Tibial nerve (tissue), 4 donors: ENCODE measurements around the gene CMIP. TPM values are rescaled to one million over a fixed set of nuclear protein-coding genes. Genes with fewer than 3 reads are reported as not detected.

ENCODE experiments used
- DNase-seq, 2 donors: peaks; one replicate each; pipeline ENCODE4 v3.0.0-alpha.2; 2019; ENCODE audit warnings: low spot score in 2 of 2
- H3K27ac ChIP-seq, 4 donors: fragments of 200-600 bp; sonication (generic) in 3 of 4; one replicate each; pipeline ENCODE4 v1.5.1; 2017 to 2019; ENCODE audit warnings: mild to moderate bottlenecking in 1 of 4
- H3K27me3 ChIP-seq, 2 donors: fragments of 200-600 bp; sonication (generic) in 1 of 2; one replicate each; pipeline versions ENCODE4 v1.5.1 to v1.6.0; 2017 to 2019
- H3K36me3 ChIP-seq, 3 donors: fragments of 200-600 bp; sonication (generic); one replicate each; pipeline ENCODE4 v1.5.1; 2018 to 2019
- H3K4me1 ChIP-seq, 4 donors: fragments of 200-600 bp; sonication (generic) in 3 of 4; one replicate each; pipeline ENCODE4 v1.5.1; 2017 to 2019
- H3K4me3 ChIP-seq, 4 donors: fragments of 200-600 bp; sonication (generic) in 3 of 4; one replicate each; pipeline ENCODE4 v1.5.1; 2017 to 2019; ENCODE audit warnings: mild to moderate bottlenecking in 1 of 4, moderate library complexity in 1 of 4
- H3K9me3 ChIP-seq, 4 donors: fragments of 200-600 bp; sonication (generic) in 3 of 4; one replicate each; pipeline ENCODE4 v1.5.1; 2017 to 2019
- EP300 ChIP-seq, 2 donors: sonication (generic); formaldehyde crosslinking; IDR thresholded peaks; one replicate each; pipeline ENCODE4 v1.6.1; 2017; ENCODE audit warnings: antibody characterized with exemption in 2 of 2, mild to moderate bottlenecking in 1 of 2
- POLR2A ChIP-seq, 2 donors: fragments of 450-650 bp; IDR thresholded peaks; one replicate each; pipeline ENCODE4 v1.6.1; 2017; ENCODE audit warnings: antibody characterized with exemption in 2 of 2, mild to moderate bottlenecking in 2 of 2, moderate library complexity in 2 of 2
- WGBS, 2 donors: methylation state at CpG; one replicate each; pipeline ENCODE4 v1.1.5; 2018; 5-methylcytosine and 5-hydroxymethylcytosine counted together
- total RNA-seq, 4 donors: library from RNA; depleted of rRNA; stranded (reverse); fragments of >200 nt; gene quantifications; one replicate each; pipeline ENCODE4 v1.1.0, GENCODE V29; 2016
- TF ChIP-seq, protein P1 (sequence below), 5 experiments: fragments of 200-600 bp in 3 of 5; fragments of 450-650 bp in 2 of 5; sonication (generic) in 3 of 5; IDR thresholded peaks; one replicate each; pipeline ENCODE4 v1.5.1; 2016 to 2019; ENCODE audit warnings: antibody characterized with exemption in 5 of 5, mild to moderate bottlenecking in 3 of 5, moderate library complexity in 2 of 5

CMIP gene
- total RNA-seq, 4 donors from 2014 or later: 28.2 to 48.8 (median 31.8) TPM

DNA sequence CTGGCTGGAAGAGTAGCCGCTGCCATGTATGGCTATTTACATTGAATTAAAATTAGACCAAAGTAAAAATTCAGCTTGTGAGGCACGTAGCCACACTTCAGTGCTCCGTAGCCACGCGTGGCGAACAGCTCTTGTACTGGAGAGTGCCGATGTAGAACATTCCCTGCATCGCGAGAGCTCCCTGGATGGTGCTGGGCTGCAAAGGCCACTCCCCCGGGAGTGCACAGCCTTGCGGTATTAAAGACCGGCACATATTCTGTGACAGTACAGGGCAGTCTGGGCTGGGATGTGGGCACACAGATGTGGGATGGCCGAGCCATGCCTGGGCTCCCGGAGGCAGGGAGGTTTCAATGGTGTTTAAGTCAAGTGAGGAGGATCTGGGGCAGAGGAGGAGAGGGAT lies 102.2 kb downstream of the CMIP start:
- no peaks in the 10 kb centered on the region for H3K36me3 ChIP-seq

DNA sequence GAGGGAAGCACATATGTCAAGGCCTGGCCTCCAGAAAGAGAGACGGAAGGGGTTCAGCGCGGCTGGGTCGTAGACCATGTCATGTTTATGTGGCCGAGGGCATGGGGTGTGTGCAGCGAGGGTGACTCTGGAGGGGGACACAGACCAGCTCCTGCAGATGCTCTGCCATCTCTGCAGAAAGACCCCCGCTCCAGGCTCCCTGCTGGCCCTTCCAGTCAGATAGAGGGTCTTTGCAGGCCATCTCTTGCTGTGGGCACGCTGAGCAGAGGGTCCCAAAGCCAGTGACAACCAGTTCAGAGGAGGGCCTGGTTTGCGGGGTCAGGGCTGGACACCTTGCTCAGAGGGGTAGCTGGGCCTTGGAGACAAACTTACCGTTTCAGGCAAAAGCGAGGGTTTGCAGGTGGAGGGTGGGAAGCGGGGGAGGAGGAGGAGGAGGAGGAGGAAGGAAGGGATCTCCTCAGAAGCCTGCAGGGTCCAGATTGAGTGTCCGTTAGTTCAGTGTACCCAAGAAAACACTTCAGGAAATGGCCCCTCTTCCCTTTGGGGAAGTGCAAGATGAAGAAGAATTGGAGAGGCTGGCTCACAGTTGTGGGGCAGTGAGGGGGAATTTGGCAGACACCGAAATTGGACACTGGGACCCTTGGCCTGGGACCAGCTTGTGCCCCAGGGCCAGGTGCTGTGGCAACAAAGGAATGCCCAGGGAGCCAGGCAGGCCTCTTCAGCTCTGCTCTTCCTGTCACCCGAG lies 102.8 kb downstream of the CMIP start:
- Histone ChIP-seq H3K36me3 (no peaks in the 10 kb centered on the region), H3K4me3 (no peak overlapping the region), H3K27me3 (no peaks in the 10 kb centered on the region), H3K27ac (no peak overlapping the region), H3K9me3 (no peaks in the 10 kb centered on the region), H3K4me1 (peaks cover 0 to 28% (median 17%) of the 10 kb centered on the region in 4 donors)
- TF ChIP-seq EP300 (IDR thresholded peaks at IDR 0.05) (no peak), POLR2A (IDR thresholded peaks at IDR 0.05) (no peak)
- TF ChIP-seq, protein P1, sequence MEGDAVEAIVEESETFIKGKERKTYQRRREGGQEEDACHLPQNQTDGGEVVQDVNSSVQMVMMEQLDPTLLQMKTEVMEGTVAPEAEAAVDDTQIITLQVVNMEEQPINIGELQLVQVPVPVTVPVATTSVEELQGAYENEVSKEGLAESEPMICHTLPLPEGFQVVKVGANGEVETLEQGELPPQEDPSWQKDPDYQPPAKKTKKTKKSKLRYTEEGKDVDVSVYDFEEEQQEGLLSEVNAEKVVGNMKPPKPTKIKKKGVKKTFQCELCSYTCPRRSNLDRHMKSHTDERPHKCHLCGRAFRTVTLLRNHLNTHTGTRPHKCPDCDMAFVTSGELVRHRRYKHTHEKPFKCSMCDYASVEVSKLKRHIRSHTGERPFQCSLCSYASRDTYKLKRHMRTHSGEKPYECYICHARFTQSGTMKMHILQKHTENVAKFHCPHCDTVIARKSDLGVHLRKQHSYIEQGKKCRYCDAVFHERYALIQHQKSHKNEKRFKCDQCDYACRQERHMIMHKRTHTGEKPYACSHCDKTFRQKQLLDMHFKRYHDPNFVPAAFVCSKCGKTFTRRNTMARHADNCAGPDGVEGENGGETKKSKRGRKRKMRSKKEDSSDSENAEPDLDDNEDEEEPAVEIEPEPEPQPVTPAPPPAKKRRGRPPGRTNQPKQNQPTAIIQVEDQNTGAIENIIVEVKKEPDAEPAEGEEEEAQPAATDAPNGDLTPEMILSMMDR (IDR thresholded peaks at IDR 0.05): no peak
- DNase-seq: no peak
- WGBS, 2 donors: 85 to 86% methylated on average over 15 of the region's 15 CpGs

More for the DNA sequence above, 102.2 kb downstream of the CMIP start:
- H3K4me3 ChIP-seq: no peak overlapping the region
- TF ChIP-seq, protein P1 (IDR thresholded peaks at IDR 0.05): no peak
- TF ChIP-seq EP300 (IDR thresholded peaks at IDR 0.05) (no peak), POLR2A (IDR thresholded peaks at IDR 0.05) (no peak)
- WGBS, 2 donors: 93 to 94% methylated on average over 14 of the region's 14 CpGs
- peaks cover 0 to 28% (median 17%) of the 10 kb centered on the region in 4 donors for H3K4me1 ChIP-seq
- no peak overlapping the region for H3K27ac ChIP-seq
- H3K27me3 ChIP-seq: no peaks in the 10 kb centered on the region
- DNase-seq: no peak
- no peaks in the 10 kb centered on the region for H3K9me3 ChIP-seq

DNA sequence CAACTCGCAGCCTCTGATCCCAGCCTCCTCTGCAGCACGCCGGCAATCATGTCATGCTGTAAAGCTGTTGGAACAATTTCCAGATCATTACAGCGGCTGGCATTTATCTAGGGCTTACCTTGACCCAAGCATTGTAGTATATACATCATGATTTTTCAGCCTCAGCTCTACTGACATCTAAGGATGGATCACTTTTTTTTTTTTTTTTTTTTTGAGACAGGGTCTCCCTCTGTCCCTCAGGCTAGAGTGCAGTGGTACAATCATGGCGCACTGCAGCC lies 103.3 kb downstream of the CMIP start:
- Histone ChIP-seq H3K9me3 (no peaks in the 10 kb centered on the region), H3K4me1 (peaks cover 0 to 29% (median 16%) of the 10 kb centered on the region in 4 donors), H3K27me3 (no peaks in the 10 kb centered on the region), H3K4me3 (no peak overlapping the region), H3K36me3 (no peaks in the 10 kb centered on the region), H3K27ac (no peak overlapping the region)
- no peak for DNase-seq
- 87 to 99% methylated on average over 5 of the region's 5 CpGs for WGBS, 2 donors
- TF ChIP-seq POLR2A (IDR thresholded peaks at IDR 0.05) (no peak), EP300 (IDR thresholded peaks at IDR 0.05) (no peak)
- TF ChIP-seq, protein P1 (IDR thresholded peaks at IDR 0.05): no peak

DNA sequence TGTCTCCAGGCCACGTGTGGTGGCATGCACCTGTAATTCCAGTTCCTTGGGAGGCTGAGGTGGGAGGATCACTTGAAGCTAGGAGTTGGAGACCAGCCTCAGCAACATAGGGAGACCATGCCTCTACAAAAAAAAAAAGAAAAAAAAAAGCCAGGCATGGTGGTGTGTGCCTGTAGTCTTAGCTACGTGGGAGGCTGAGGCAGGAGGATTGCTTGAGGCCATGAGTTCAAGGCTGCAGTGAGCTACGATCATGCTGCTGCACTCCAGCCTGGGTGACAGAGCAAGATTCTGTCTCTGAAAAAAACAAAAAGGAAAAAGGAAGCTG lies 103.9 kb downstream of the CMIP start:
- no peak for DNase-seq
- TF ChIP-seq, protein P1 (IDR thresholded peaks at IDR 0.05): no peak
- TF ChIP-seq POLR2A (IDR thresholded peaks at IDR 0.05) (no peak), EP300 (IDR thresholded peaks at IDR 0.05) (no peak)
- no peaks in the 10 kb centered on the region for H3K9me3 ChIP-seq
- H3K36me3 ChIP-seq: no peaks in the 10 kb centered on the region
- no peak overlapping the region for H3K4me3 ChIP-seq
- peaks cover 0 to 29% (median 14%) of the 10 kb centered on the region in 4 donors for H3K4me1 ChIP-seq
- no peak overlapping the region for H3K27ac ChIP-seq
- H3K27me3 ChIP-seq: no peaks in the 10 kb centered on the region
- WGBS, 2 donors: 89 to 94% methylated on average over 3 of the region's 3 CpGs

DNA sequence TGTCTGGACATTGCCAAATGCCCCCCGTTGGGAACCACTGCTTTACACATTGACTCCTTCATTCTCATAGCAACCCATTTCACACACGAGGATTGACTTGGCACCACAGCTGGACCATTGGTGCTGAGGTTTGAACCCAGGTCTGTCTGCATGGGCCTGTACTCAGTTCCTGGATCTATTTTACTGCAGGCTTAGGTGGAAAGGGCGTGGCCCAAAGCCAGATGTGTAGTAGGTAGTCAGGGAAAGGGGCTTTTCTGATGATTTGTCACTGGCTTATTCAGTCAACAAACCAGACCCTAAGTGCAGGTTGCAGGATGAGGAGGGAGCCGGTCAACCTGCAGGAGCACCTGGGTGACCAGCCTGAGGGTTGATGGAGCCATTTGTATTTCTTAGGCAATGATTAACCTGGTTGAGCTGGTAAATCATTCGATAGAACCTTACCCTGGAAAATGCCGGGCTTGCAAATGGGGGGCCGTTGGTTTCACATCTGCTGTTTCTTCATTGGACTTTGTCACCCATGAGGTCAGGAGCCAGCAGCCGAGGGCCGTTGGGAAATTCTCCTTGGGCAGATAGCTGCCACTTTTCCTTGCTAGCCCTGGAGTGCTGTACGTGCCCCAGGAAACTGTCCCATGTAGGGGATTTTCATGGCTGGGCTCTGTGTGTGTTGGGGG lies 104.4 kb downstream of the CMIP start:
- TF ChIP-seq EP300 (IDR thresholded peaks at IDR 0.05) (no peak), POLR2A (IDR thresholded peaks at IDR 0.05) (no peak)
- TF ChIP-seq, protein P1 (IDR thresholded peaks at IDR 0.05): no peak
- peaks cover 0 to 29% (median 13%) of the 10 kb centered on the region in 4 donors for H3K4me1 ChIP-seq
- no peak overlapping the region for H3K4me3 ChIP-seq
- H3K9me3 ChIP-seq: no peaks in the 10 kb centered on the region
- no peak overlapping the region for H3K27ac ChIP-seq
- no peaks in the 10 kb centered on the region for H3K36me3 ChIP-seq
- H3K27me3 ChIP-seq: no peaks in the 10 kb centered on the region
- no peak for DNase-seq
- 77 to 78% methylated on average over 8 to 10 of the region's 10 CpGs for WGBS, 2 donors
